H1 (cell line): ENCODE data around the gene IL17RE. TPM values are rescaled to one million over a fixed set of nuclear protein-coding genes. Genes with fewer than 3 reads are reported as not detected.

ENCODE experiments used
- HDAC2 ChIP-seq, 2 experiments: fragments of 300-600 bp in 1 of 2; sonication (generic) in 1 of 2; IDR thresholded peaks; 2 replicates each; pipeline ENCODE4 v1.6.1; 2011 to 2012; ENCODE audit warnings: low read depth in 2 of 2, low read length in 2 of 2, mild to moderate bottlenecking in 2 of 2, moderate library complexity in 2 of 2, borderline replicate concordance in 1 of 2, inconsistent platforms in 1 of 2
- KDM4A ChIP-seq: IDR thresholded peaks from one replicate; pipeline ENCODE4 v1.7.1; 2012; ENCODE audit warnings: low read depth, mild to moderate bottlenecking, moderate library complexity, low read length, inconsistent platforms; ENCODE audit not compliant: severe bottlenecking
- PHF8 ChIP-seq: fragments of 200-600 bp; sonication (generic); conservative IDR thresholded peaks from 2 replicates; pipeline ENCODE4 v1.7.1; 2012; ENCODE audit warnings: low read depth, mild to moderate bottlenecking, inconsistent platforms, low read length, moderate library complexity
- polyA plus RNA-seq, 7 experiments: library from polyadenylated mRNA; depleted of rRNA in 3 of 7; stranded (reverse) in 5 of 7; unstranded in 2 of 7; fragments of >200 nt in 5 of 7; fragments of 200-250 nt in 2 of 7; gene quantifications; 1 replicate in 5 of 7; 2 replicates in 1 of 7; 4 replicates in 1 of 7; pipeline versions ENCODE4 v1.2.1 to v1.2.3, GENCODE V29; 2011 to 2013; ENCODE audit warnings: missing spikeins in 2 of 7, mixed read lengths in 2 of 7
- total RNA-seq: library from RNA; stranded (reverse); fragmentation: NEBNext Ultra II Directional; extraction: Animal tissue kit (Norgen Biotek cat#: 25700); gene quantifications from 2 replicates; pipeline ENCODE4 v1.2.1, GENCODE V29; 2021
- TF ChIP-seq, protein P1 (sequence below): fragments of 300-600 bp; sonication (generic); IDR thresholded peaks from 2 replicates; pipeline ENCODE4 v1.7.1; 2012; ENCODE audit warnings: low read length, moderate library complexity, mild to moderate bottlenecking, inconsistent platforms; ENCODE audit not compliant: insufficient replicate concordance

The IL17RE gene
- total and polyA plus RNA-seq, 2 of the 8 experiments (the other 6 are each of a cell fraction or from before 2014, with no cell fraction given) = 3.4 to 4.9 TPM

DNA sequence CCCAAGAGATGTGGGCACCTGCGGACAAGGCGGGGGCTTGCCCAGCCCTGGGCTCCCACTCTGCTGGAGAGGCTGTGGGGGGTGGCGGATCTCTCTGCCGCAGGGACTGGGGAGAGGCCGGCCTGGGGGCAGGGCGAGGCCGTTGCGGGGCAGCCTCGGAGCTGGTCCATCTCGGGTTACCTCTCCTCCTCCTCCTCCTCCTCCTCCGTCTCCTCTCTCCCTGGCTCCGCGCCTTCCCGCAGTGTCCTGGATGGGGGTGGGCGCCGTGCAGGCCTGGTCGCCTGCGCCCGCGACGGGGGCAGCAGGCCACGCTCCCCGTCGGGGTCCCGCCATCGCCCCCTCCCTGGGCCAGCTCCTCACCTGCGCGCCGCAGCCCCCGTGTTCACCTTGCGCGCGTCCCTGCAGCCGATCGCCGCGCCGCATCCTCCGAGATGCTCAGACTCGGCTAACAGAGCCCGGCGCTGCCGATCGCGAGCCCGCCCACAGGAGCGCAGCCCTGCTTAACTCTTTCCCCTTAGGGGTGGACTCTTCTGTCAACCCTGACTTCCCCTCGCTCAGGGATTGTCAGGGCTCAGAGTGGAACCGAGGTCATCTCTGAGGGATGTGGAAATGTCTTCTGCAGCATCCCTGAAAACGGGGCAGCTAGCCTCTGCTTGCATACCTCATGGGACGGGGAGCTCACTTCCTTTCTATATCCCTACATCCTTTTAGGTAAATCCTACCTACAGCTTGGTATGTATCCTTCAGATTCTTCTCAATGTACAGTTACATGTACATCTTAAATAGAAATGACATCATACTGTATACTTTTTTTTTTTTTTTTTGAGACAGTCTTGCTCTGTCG lies 49.5 kb downstream of the IL17RE start, which contains the start of gene PRRT3 (continued):
- TF ChIP-seq, protein P1, sequence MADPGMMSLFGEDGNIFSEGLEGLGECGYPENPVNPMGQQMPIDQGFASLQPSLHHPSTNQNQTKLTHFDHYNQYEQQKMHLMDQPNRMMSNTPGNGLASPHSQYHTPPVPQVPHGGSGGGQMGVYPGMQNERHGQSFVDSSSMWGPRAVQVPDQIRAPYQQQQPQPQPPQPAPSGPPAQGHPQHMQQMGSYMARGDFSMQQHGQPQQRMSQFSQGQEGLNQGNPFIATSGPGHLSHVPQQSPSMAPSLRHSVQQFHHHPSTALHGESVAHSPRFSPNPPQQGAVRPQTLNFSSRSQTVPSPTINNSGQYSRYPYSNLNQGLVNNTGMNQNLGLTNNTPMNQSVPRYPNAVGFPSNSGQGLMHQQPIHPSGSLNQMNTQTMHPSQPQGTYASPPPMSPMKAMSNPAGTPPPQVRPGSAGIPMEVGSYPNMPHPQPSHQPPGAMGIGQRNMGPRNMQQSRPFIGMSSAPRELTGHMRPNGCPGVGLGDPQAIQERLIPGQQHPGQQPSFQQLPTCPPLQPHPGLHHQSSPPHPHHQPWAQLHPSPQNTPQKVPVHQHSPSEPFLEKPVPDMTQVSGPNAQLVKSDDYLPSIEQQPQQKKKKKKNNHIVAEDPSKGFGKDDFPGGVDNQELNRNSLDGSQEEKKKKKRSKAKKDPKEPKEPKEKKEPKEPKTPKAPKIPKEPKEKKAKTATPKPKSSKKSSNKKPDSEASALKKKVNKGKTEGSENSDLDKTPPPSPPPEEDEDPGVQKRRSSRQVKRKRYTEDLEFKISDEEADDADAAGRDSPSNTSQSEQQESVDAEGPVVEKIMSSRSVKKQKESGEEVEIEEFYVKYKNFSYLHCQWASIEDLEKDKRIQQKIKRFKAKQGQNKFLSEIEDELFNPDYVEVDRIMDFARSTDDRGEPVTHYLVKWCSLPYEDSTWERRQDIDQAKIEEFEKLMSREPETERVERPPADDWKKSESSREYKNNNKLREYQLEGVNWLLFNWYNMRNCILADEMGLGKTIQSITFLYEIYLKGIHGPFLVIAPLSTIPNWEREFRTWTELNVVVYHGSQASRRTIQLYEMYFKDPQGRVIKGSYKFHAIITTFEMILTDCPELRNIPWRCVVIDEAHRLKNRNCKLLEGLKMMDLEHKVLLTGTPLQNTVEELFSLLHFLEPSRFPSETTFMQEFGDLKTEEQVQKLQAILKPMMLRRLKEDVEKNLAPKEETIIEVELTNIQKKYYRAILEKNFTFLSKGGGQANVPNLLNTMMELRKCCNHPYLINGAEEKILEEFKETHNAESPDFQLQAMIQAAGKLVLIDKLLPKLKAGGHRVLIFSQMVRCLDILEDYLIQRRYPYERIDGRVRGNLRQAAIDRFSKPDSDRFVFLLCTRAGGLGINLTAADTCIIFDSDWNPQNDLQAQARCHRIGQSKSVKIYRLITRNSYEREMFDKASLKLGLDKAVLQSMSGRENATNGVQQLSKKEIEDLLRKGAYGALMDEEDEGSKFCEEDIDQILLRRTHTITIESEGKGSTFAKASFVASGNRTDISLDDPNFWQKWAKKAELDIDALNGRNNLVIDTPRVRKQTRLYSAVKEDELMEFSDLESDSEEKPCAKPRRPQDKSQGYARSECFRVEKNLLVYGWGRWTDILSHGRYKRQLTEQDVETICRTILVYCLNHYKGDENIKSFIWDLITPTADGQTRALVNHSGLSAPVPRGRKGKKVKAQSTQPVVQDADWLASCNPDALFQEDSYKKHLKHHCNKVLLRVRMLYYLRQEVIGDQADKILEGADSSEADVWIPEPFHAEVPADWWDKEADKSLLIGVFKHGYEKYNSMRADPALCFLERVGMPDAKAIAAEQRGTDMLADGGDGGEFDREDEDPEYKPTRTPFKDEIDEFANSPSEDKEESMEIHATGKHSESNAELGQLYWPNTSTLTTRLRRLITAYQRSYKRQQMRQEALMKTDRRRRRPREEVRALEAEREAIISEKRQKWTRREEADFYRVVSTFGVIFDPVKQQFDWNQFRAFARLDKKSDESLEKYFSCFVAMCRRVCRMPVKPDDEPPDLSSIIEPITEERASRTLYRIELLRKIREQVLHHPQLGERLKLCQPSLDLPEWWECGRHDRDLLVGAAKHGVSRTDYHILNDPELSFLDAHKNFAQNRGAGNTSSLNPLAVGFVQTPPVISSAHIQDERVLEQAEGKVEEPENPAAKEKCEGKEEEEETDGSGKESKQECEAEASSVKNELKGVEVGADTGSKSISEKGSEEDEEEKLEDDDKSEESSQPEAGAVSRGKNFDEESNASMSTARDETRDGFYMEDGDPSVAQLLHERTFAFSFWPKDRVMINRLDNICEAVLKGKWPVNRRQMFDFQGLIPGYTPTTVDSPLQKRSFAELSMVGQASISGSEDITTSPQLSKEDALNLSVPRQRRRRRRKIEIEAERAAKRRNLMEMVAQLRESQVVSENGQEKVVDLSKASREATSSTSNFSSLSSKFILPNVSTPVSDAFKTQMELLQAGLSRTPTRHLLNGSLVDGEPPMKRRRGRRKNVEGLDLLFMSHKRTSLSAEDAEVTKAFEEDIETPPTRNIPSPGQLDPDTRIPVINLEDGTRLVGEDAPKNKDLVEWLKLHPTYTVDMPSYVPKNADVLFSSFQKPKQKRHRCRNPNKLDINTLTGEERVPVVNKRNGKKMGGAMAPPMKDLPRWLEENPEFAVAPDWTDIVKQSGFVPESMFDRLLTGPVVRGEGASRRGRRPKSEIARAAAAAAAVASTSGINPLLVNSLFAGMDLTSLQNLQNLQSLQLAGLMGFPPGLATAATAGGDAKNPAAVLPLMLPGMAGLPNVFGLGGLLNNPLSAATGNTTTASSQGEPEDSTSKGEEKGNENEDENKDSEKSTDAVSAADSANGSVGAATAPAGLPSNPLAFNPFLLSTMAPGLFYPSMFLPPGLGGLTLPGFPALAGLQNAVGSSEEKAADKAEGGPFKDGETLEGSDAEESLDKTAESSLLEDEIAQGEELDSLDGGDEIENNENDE = no peak
- TF ChIP-seq HDAC2 (IDR thresholded peaks at IDR 0.05; ENCODE audit: borderline replicate concordance in 1 of 2, low read depth in 2 of 2, low read length in 2 of 2) (peak in 1 of 2 experiments; percentile 100; a peak in 2 of 4 replicates), KDM4A (peak; percentile 98), PHF8 (peak; percentile 80)
